Measurements from ENCODE around the gene TMEM175.

GRCh38 chr4:884896-885295, 47.4 kb upstream of the TMEM175 start:
- TF ChIP-seq JUN (IDR thresholded peaks at IDR 0.05; ENCODE audit: borderline replicate concordance, low read depth, low read length) = no peak
- TF ChIP-seq JUN (CRISPR knock-in tag; IDR thresholded peaks at IDR 0.05; ENCODE audit: borderline replicate concordance) = no peak
- TF ChIP-seq ETS1 (conservative IDR thresholded peaks at IDR 0.05; ENCODE audit: control insufficient read depth, low read depth, low read length) = no peak
- TF ChIP-seq CEBPB (tag; IDR thresholded peaks at IDR 0.05) = no peak

Measured in K562 (cell line).